NCI-H345 (cell line): ENCODE data around the gene CISD1.
"Not testable (repeated sequence)": the region's sequence is repeated elsewhere in the genome, so short reads cannot be mapped to it uniquely, and the experiment has no call there.

Experiments
- DNase-seq: peaks from one replicate; lab custom pipeline; 2025; lab: John Stamatoyannopoulos, UW

The CISD1 gene

GRCh38 chr10:58268946-58269781 is at the start of gene CISD1:
Gene CISD1 (plus strand): TSS chr10:58269162. CDS start chr10:58269274, 112 bp downstream.
- DNase-seq = peak; percentile 98

GRCh38 chr10:58219875-58220274 is 49.1 kb upstream of the CISD1 start:
- DNase-seq = no peak

- no peak for DNase-seq
Measured at GRCh38 chr10:58220769-58221451, 48.1 kb upstream of the CISD1 start.

- DNase-seq = no peak
Measured at GRCh38 chr10:58225654-58226053, 43.3 kb upstream of the CISD1 start.

GRCh38 chr10:58229856-58230255 is 39.1 kb upstream of the CISD1 start:
- not testable (repeated sequence) for DNase-seq

GRCh38 chr10:58237014-58237834 is 31.7 kb upstream of the CISD1 start:
- no peak for DNase-seq

- DNase-seq = no peak
Measured at GRCh38 chr10:58239561-58240169, 29.3 kb upstream of the CISD1 start.

- DNase-seq = no peak
Measured at GRCh38 chr10:58240531-58240930, 28.4 kb upstream of the CISD1 start.

GRCh38 chr10:58241346-58241745 is 27.6 kb upstream of the CISD1 start:
- no peak for DNase-seq

- no peak for DNase-seq
Measured at GRCh38 chr10:58243269-58243668, 25.7 kb upstream of the CISD1 start.

GRCh38 chr10:58243801-58244200 is 25.2 kb upstream of the CISD1 start:
- DNase-seq = not testable (repeated sequence)

- DNase-seq = not testable (repeated sequence)
Measured at GRCh38 chr10:58244242-58244641, 24.7 kb upstream of the CISD1 start.

- not testable (repeated sequence) for DNase-seq
Measured at GRCh38 chr10:58244666-58245065, 24.3 kb upstream of the CISD1 start.

GRCh38 chr10:58253184-58253583 is 15.8 kb upstream of the CISD1 start:
- no peak for DNase-seq

- no peak for DNase-seq
Measured at GRCh38 chr10:58254644-58255043, 14.3 kb upstream of the CISD1 start.

- DNase-seq = not testable (repeated sequence)
Measured at GRCh38 chr10:58256013-58256780, 12.8 kb upstream of the CISD1 start.

GRCh38 chr10:58258977-58259692 is 9.8 kb upstream of the CISD1 start:
- no peak for DNase-seq

GRCh38 chr10:58260334-58260733 is 8.6 kb upstream of the CISD1 start:
- no peak for DNase-seq

GRCh38 chr10:58262766-58263165 is 6.2 kb upstream of the CISD1 start:
- DNase-seq = no peak

- DNase-seq = no peak
Measured at GRCh38 chr10:58264780-58265179, 4.2 kb upstream of the CISD1 start.

GRCh38 chr10:58265249-58265648 is 3.7 kb upstream of the CISD1 start:
- DNase-seq = no peak
